ENCODE measurements around the gene PTPRN2. TPM values are rescaled to one million over a fixed set of nuclear protein-coding genes. Genes with fewer than 3 reads are reported as not detected.

PTPRN2 gene
- total and polyA plus RNA-seq, 2 experiments from 2014 or later = 0.28 TPM; not detected in 1

- Histone ChIP-seq H3K36me3 (no peaks in the 10 kb centered on the region), H3K27me3 (no peaks in the 10 kb centered on the region), H3K4me3 (no peak overlapping the region), H3K4me1 (ENCODE audit: low read depth) (no peaks in the 10 kb centered on the region), H3K27ac (no peak overlapping the region), H3K9me3 (ENCODE audit: low read depth) (no peaks in the 10 kb centered on the region)
- TF ChIP-seq CTCF (IDR thresholded peaks at IDR 0.05; ENCODE audit: low read depth, low read length) = no peak
- DNase-seq (ENCODE audit: low read depth in 1 of 2, low spot score in 1 of 2) = no peak
Observed at GRCh38 chr7:157886711-157887110, 700.9 kb downstream of the PTPRN2 start.

GRCh38 chr7:157886266-157886665 is 701.4 kb downstream of the PTPRN2 start:
- Histone ChIP-seq H3K27me3 (no peaks in the 10 kb centered on the region), H3K9me3 (ENCODE audit: low read depth) (no peaks in the 10 kb centered on the region), H3K27ac (no peak overlapping the region), H3K4me3 (no peak overlapping the region), H3K36me3 (no peaks in the 10 kb centered on the region), H3K4me1 (ENCODE audit: low read depth) (no peaks in the 10 kb centered on the region)
- TF ChIP-seq CTCF (IDR thresholded peaks at IDR 0.05; ENCODE audit: low read depth, low read length) = no peak
- DNase-seq (ENCODE audit: low read depth in 1 of 2, low spot score in 1 of 2) = no peak

- Histone ChIP-seq H3K27me3 (no peaks in the 10 kb centered on the region), H3K27ac (no peak overlapping the region), H3K9me3 (ENCODE audit: low read depth) (no peaks in the 10 kb centered on the region), H3K36me3 (no peaks in the 10 kb centered on the region), H3K4me3 (no peak overlapping the region), H3K4me1 (ENCODE audit: low read depth) (no peaks in the 10 kb centered on the region)
- no peak for TF ChIP-seq CTCF (IDR thresholded peaks at IDR 0.05; ENCODE audit: low read depth, low read length)
- DNase-seq (ENCODE audit: low read depth in 1 of 2, low spot score in 1 of 2) = no peak
Observed at GRCh38 chr7:157885140-157885539, 702.5 kb downstream of the PTPRN2 start.

GRCh38 chr7:157884461-157885062 is 703.1 kb downstream of the PTPRN2 start:
- no peaks in the 10 kb centered on the region for H3K4me1 ChIP-seq (ENCODE audit: low read depth)
- no peak for TF ChIP-seq CTCF (IDR thresholded peaks at IDR 0.05; ENCODE audit: low read depth, low read length)
- no peaks in the 10 kb centered on the region for H3K27me3 ChIP-seq
- no peak overlapping the region for H3K4me3 ChIP-seq
- DNase-seq (ENCODE audit: low read depth in 1 of 2, low spot score in 1 of 2) = no peak
- H3K9me3 ChIP-seq (ENCODE audit: low read depth) = no peaks in the 10 kb centered on the region
- H3K36me3 ChIP-seq = no peaks in the 10 kb centered on the region
- H3K27ac ChIP-seq = no peak overlapping the region

- Histone ChIP-seq H3K4me3 (no peak overlapping the region), H3K27ac (no peak overlapping the region), H3K4me1 (ENCODE audit: low read depth) (no peaks in the 10 kb centered on the region), H3K27me3 (no peaks in the 10 kb centered on the region), H3K36me3 (no peaks in the 10 kb centered on the region), H3K9me3 (ENCODE audit: low read depth) (no peaks in the 10 kb centered on the region)
- DNase-seq (ENCODE audit: low read depth in 1 of 2, low spot score in 1 of 2) = no peak
- TF ChIP-seq CTCF (IDR thresholded peaks at IDR 0.05; ENCODE audit: low read depth, low read length) = no peak
Observed at GRCh38 chr7:157881048-157881771, 706.4 kb downstream of the PTPRN2 start.

All from cardiac muscle cell (in vitro differentiated cells and primary cell).